Middle frontal gyrus (tissue), 1 donor: ENCODE data around the gene UBA7.
A peak's percentile ranks its signal among the peaks of the same experiment; 100 is the strongest.

Source experiments
- DNase-seq: peaks from one replicate; pipeline ENCODE4 v3.0.0-alpha.2; 2015; ENCODE audit warnings: low spot score; ENCODE audit errors: extremely low spot score

The UBA7 gene

GRCh38 chr3:49805897-49806701 lies 7.7 kb downstream of the UBA7 start:
- no peak for DNase-seq

DNA sequence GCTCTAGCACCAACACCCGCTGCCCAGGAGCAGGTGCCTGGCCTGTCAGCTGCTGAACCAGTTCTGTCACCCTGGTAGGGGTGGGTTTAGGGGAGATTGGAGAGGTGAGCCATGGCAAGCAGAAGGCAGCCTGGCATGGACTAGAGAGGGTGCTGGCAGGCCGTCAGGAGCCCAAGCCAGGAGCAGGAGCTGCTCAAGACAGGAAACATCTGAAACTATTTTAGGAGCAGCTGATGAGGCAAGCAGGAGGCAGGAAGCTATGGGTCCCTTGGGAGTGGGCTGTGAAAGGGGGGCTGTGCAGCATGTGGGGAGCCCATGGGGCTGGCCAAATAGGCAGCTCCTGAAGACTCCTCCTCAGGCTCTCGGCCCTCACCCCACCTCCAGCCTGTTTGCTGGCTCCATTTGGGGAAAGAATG lies 8.4 kb downstream of the UBA7 start:
- no peak for DNase-seq

- no peak for DNase-seq
Observed at GRCh38 chr3:49804141-49805041, 9.4 kb downstream of the UBA7 start.

DNA sequence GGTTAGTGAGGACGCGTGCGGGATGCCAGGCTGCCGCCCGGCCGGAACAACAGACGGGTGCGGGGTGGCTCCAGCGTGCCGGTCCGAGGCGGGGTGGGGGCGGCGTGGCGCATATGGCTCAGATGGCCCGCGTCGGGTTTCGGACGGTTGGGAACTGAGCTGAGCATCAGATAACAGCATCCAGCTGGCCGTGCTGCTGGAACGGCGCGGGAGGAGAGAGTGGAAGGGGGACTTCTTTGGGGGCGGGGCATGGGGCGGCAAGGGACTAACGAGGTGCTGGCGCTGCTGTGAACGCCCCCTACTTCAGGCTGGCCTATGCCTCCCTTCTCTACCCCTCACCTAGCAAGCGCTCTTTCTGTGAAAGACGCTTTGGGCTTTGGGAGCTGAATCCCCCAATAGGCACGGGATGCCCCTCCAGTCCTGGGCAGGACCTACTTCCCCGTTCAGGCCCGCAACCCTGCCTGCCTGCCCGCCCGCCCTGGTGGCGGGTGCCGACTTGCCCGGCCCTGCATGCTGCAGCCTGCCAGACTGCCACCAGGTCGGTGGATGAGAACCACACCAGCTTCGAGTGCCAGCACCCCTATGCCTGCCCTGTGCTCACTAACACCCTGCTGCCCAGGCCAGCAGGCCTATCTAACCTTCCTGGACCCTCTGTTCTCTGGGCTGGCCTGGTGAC lies 10.2 kb downstream of the UBA7 start:
- DNase-seq, result no peak

DNA sequence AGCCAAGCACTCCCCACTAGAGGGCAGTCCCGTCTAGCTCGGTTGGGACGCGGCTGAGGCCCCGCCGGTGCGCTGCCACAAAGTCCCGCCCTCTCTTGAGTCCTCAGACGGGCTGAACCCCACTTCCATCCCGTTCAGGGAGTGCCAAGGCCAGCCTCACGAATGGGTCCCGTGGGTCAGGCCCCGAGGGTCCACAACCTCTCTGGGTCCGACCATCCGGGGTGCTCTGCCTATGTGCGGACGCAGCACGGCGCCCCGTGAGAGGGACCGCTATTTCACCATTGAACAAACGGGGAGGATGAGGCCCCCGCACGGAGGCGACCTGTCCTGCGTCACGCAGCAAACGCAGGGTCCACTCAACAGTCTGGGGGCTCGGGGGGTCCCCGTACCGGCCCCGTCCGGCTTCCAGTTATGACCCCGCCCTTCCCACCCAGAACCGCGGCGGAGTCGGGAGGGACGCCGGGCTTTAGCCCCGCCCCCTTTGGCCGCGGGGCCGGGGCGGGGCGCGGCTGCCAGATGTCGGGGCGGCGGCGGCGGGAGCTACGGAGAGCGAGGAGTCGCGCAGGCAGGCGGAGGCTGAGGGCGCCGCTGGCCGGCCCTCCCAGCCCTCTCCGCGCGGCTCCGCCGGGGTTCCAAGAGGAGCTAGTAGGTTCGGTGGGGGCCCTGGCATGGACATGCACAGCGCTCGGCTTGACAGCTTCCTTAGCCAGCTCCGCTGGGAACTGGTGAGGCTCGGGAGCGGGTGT lies 10.9 kb downstream of the UBA7 start, which contains the start of gene INKA1:
Gene INKA1, plus strand, starts transcription at position 543 of the 746 bp plus-strand sequence. Its CDS starts 132 bp downstream, at position 675.
- DNase-seq, result peak; percentile 82

GRCh38 chr3:49801160-49801559 lies 12.6 kb downstream of the UBA7 start:
- DNase-seq, result no peak

DNA sequence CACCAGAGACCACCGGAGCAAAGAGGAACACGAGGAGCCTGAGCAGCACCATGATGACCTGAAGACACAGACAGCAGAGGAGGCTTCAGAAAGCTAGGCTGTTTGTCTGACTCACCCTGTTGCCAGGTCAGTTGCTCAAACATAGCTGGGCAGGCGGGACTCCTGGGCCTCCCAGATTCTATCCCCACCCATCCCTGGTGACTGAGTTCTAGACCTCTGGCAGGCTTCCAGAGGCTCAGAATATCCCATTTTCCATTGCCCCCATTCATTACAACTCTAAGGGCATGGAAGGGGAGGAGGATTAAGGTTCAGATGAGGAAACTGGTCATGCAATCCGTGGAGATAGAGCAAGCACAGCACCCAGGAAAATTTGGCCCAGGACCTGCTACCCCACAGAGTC lies 14.0 kb downstream of the UBA7 start, which contains the start of gene CDHR4:
Gene CDHR4, minus strand, starts transcription at position 113 of the 400 bp plus-strand sequence. Its CDS starts 61 bp downstream, at position 52.
- no peak for DNase-seq

DNA sequence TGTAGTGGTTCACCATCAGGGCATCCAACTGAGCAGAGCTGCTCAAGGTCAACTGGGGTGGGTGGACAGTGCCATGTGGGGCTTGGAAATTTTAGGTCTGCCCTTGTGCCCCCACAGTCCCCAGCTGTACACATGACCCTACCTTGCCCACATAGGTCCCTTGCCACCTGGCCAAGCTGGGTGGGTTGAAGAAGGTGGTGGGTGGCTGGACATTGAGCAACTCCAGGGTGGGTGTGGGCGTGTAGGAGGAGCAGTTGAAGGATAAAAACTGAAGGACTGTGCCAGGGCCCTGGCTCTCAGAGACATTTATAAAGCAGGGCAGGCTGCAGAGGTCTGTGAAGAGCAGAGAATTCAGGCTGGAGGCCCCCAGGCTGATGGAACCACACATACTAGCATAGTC lies 14.6 kb downstream of the UBA7 start:
- no peak for DNase-seq

- DNase-seq, result no peak
Observed at GRCh38 chr3:49794926-49795905, 18.5 kb downstream of the UBA7 start.

- no peak for DNase-seq
Observed at GRCh38 chr3:49794431-49794830, 19.3 kb downstream of the UBA7 start.

DNA sequence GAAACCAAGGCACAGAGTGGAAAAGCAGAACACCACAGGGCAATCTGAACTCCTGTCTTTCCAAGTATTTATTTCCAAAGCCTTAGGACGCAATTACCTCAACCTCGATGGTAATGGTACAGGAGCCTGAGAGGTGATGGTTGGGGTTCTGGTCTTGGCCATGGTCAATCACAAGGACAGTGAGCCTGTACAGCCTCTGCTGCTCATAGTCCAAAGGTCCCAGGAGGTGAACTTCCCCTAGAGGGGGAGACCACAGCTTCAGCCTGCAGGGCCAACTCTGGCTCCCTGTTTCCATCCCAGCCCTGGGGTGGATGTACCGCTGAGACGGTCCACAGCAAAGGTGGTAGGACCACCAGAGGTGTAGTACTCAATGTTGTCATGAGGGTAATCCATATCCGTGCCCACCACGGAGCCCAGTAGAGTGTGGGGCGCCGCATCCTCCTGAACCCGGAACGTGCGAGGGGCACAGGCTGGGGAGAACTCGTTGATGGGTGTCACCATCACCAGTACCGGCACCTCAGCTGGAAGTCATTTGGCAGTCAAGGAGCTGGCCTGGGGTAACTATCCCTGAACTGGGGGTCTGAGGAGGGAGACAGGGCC lies 20.2 kb downstream of the UBA7 start:
- DNase-seq, result no peak

DNA sequence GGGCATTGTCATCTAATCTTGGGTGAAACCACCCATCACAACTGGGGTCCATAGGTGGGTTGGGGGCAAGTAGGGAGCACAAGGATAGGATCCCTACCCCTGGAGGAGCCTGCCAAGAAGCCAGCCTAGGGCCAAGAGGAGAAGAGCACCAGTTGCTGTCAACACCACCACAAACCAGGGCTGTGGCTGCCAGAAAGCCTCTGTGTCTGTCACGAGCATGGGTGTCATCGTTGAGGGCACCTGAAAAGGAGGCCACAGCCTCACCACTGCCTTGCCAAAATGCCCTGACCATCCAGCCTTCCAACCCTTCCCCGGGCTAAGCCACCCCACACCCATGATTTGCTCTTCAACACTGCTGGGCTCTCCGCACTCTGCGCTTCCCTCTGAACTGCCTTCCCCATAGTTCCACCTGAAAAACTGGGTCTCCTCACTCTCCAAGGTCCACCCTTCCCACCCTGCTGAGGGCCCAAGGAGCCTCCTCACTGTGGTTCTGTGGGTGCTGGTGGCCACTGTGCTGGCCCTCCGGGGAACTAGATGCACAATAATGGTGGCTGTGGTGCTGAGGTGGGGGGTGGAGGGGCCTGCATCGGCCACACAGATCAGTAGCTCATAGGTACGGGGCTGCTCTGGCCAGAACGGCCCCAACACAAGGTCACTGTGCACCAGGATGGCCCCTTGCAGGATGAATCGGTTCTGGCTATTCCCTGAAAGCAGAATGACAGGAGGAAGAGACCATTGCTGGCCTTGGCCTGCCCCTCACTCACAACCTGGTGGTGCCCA lies 21.2 kb downstream of the UBA7 start:
- no peak for DNase-seq

- DNase-seq, result no peak
Observed at GRCh38 chr3:49791571-49791970, 22.2 kb downstream of the UBA7 start.

GRCh38 chr3:49790626-49791411 lies 22.9 kb downstream of the UBA7 start:
- DNase-seq, result no peak

DNA sequence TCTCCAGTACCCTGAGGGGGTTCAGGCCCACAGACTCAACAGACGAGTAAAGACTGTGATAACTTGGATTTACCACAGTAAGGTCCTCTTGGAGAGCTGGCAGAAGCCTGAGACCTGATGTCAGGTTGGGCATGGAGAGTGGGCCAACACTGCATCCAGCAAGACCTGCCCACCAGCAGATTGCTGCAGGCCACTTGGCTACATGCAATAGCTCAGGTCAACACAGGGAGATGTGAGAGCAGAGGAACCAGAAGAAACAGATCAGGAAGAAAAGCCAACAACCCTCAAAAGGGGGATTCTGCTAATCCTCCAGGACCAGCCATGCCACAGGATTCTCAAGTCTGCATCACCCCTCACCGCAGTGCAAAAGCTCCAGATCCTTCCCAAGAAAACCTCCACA lies 25.7 kb downstream of the UBA7 start:
- no peak for DNase-seq

- DNase-seq, result no peak
Observed at GRCh38 chr3:49787536-49787935, 26.2 kb downstream of the UBA7 start.

- no peak for DNase-seq
Observed at GRCh38 chr3:49787182-49787464, 26.6 kb downstream of the UBA7 start.
